COLO668 (cell line): ENCODE measurements around the gene PIGP.
"Not testable (repeated sequence)": the region's sequence is repeated elsewhere in the genome, so short reads cannot be mapped to it uniquely, and the experiment has no call there.

Source experiments
- DNase-seq: peaks from one replicate; lab custom pipeline; 2025; ENCODE audit not compliant: unreplicated experiment; lab: John Stamatoyannopoulos, UW

PIGP gene

DNA sequence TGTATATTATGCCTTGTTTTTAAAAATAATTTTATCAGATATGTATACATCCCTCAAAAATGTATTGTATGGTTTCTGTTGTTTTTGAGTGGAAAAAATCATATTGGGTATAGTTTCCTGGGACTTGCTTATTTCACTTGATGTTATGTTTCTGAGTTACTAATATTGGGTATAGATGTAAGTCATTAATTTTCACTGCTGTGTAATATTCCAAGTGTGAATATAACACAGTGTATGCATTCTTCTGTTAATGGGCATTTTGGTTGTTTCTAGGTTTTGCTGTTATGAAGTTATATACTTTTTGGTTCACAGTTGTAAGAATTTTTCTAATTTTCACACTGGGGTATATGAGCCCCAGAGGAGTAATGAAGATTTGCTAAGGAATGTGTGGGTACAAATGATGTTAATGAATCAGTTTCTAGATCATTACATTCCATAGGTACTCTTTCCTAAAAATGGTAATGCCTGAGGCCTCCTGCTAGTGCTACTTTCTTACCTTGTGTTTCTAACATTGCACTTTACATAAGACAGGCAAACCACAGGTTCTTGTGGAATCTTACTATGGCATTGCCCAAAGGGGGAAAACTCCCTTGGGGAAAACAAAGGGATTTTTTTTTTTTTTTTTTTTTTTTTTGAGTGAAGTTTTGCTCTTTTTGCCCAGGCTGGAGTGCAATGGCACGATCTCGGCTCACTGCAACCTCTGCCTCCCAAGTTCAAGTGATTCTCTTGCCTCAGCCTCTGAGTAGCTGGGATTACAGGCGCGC, 3.4 kb upstream of the PIGP start:
- DNase-seq, result no peak

DNA sequence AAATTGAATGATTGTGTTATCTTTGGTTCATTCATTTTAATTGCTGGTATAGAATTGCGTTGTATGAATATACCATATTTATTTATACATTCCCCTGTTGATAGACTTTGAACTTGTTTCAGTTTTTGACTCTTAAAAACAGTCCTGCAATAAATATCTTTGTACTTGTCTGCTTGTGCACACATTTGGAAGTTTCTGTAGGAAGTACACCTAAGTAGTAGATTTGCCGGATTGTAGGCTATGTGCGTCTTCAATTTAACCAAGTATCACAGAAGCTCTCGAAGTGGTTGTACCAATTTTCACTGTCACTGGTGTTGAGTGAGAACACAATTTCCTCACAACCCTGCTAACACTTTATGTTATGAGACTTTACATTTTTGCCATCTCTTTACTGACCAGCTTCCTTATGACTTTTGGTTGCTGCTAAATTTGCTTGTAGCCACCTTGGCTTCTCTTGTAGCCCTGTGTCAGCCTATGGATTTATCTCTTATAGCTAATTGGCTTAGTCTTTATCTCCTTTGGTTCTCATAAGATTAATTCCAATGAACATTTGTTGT, 2.4 kb upstream of the PIGP start:
- no peak for DNase-seq

DNA sequence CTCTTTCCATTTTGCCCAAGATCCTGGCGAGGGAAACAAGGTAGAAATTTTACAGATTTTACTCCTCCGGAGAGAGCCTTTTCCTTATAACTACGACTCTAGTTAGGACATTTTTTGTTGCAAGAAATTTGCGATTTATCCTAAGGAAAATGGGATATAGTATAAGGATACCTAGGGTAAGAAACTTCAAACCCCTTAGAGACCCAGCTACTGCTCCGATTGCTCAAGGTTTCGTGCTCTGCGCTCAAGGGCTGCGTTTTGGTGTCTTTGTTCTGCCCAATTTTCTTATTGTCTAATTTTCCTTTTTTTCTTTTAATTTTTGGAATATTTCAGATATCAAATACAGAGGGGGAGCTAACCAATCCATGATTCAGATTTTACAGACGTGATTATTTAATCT, 1.7 kb upstream of the PIGP start:
- no peak for DNase-seq

DNA sequence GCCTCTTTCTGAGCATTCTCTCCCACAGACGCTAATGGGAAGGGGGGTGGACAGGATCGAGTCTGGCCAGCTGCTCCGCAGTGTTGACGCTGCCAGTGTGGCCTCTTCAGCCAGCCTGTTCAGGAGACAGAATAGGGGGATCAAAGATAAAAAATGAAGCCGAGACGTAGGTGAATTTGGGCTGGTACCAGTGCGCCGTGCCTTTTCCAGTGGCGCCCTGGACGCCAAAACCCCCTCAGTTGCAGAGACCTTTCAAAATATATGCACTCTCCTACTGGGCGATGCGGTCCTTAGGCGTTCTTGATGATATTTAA, 1.3 kb upstream of the PIGP start:
- DNase-seq, result peak; percentile 64

DNA sequence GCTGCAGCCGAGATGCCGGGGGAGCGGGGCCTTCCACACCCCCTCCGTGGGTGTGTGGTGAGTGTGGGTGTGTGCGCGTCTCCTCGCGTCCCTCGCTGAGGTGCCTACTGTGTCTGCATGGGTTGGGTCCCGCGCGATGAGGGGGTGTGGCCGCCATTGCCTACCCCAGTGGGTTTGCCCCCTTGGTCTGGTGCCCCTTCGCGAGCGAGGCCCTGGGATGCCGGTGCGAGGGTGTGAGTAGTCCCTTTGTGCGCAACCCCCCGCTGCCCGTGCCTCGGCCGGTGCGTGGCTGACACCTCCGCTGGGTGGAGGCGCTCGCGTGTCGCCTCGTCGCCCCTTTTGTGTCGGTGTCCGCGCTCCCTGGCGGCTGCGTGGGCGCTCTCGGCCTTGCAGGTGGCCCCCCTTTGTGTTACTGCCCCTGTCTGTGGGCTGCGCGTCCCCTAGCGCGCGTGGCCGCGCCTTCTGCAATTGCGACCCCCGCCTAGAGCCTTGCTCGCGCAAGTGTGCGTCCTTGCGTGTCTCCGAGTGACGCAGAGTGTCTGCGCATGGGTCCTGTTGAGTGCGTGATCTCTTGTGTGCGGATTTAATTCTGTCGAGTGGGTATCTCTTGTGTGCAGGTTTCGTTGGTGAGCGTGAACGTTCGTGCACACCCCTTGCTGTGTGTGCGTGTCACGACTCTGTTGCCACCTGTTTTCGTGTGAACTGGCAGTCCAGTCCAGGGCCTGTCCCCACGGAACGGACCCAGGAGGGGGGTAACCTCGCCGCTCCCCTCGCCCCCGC, 736 bp upstream of the PIGP start:
- DNase-seq, result peak; percentile 78

DNA sequence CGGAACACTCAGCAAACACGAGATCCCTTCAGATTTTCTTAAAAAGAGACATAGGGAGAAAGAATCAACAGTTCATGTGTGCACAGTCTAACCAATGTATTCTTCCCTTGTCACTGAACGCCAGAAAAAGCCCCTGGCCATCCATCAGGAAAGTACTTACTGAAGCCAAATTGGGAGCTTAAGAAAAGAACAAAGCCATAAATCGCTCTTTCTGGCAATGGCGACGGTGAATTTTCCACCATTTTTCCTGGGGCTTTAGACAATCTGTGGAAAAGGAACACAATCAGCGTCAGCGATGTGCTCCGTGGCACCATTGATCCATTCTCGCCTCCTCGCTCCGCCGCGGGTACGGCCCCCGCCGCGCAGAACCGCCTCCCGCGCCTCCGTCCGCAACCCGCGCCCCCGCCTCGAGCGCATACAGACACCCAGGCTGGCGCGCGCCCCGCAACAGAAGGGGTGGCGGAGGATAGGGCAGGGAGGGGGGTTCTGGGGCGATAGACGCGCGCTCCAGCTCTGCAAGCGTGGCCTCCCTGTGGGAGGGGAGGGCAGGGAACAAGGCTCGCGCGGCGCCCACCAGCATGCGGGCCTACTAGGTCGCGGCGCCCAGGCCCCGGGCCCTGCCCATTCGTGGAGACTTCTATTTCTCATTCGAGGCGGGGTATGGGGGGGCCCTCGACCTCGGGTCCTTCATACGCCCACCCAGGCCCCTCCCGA, 440 bp downstream of the PIGP start:
- peak; percentile 89 for DNase-seq

DNA sequence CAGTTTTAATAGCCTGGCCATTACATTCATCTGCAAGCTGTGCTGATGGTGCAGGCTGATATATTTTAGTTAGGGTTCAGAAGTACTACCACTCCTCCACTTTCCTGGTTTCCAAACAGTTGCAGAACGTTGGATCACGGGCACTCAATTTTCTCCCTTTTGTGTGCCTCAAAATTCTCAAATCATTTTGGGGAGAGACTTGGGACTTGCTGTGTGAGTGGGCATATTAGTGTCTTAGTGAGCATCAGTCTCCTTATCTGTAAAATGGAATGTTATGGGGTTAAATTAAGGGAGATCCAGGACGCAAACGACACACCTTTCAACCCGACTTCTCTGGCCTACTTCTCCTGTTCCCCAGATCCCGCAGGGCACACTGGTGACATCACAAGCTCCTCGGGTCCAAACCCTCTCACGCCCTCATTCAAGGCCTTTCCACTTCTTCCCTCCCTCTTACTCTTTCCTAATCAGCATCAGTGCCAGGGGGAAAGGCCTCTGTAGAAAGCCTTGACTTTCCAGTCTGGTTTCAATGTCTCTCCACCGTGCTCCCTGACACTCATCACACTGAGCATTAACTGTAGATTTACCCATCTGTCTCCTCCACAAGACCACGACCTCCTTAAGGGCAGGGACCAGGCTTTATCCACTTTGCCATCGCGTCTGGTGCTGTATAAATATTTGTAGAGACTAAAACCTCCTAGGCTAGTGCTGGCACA, 1.2 kb downstream of the PIGP start:
- DNase-seq, result peak; percentile 58

DNA sequence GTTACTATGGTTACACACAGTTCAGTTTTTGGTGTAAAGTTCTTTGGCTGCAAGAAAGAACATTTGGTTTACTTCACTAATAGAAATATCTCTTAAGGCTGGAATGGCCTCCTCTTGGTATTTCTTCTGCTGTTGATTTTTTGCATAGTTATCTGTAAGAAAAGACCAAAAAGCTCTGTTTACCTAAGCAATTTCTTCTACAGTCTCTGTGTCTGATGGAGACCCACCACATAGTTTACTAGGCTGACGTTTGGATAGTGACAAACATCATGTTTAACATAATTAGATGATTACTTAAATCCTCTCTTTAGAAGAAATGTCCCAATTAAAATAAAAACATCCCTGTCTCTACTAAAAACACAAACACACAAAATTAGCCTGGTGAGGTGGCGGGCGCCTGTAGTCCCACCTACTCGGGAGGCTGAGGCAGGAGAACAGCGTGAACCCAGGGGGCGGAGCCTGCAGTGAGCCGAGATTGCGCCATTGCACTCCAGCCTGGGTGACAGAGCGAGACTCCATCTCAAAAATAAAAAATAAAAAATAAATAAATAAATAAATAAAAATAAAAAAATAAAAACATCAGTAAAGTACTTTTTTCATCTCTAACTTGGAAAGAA, 7.2 kb downstream of the PIGP start:
- no peak for DNase-seq

DNA sequence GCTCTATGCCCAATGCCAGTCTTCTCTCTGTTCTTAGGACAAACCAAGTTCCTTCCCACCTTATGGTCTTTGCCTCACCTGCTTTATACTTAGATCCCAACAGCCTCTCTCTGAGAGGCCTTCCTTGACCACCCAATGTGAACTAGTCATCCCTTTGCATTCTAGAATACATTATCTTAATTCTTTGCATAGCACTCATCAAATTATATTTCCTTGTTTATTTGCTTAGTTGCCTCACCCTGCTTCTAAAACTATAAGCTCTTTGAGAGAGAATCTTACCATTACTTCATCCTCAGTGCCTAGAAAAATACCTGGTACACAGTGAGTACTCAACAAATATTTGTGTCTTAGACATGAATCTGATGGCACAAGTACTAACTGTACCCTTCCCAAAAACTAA, 8.0 kb downstream of the PIGP start:
- no peak for DNase-seq

DNA sequence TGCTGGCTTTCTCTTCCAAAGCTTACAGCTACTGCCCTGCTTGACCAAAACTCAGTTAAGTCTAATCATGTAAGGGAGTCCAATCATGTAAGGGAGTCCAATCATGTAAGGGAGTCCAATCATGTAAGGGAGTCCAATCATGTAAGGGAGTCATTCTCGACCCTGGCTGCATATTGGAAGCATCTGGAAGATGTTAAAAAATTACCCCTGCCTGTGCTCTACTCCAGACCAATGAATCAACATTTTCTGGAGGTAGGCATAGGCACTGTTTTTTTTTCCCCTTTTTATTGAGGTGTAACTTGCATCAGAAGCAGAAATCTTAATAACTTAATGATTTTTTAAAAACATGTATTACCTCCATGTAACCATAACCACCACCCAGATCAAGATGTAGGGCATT, 9.4 kb downstream of the PIGP start:
- DNase-seq, result no peak

DNA sequence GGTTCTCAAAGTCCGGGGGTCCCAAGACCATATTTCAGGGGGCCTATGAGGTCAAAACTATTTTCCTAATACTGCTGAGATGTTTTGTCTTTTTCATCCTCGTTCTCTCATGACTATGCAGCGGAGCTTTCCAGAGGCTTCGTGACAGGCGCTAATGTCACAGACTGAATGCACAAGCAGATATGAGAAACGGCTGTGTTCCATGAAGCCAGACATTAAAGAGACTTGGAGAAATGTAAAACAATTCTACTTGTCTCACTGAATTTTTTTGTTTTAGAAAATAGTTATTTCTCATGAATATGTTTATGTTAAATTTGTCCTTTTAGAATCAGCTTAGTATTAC, 10.3 kb downstream of the PIGP start:
- DNase-seq, result no peak

DNA sequence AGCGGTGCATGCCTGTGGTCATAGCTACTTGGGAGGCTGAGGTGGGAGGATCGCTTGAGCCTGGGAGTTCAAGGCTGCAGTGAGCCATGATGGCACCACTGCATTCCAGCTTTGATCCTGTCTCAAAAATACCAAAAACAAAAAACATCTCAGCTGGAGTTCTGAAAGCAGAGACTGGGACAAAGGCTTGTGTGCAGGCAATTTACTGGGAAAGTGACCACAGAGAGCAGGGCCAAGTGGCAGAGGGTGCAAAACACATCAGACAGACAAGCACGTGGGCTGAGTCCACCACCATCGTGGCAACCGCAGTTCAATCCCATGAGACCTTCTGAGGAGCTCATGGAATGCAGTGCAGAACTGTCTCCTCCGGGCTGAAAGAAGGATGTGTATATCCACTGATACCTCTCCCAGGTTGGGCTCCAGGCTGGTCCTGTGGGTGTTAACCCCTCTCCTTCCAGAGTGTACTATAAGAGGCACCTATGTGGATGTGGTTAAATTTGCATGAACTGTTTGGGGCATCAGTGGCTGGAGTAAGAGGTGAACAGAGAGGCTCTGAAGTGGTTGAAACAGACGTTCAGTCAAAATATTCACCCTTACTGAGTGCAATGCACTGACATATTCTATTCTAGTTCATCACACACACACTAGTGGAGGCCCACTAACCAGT, 10.8 kb downstream of the PIGP start:
- no peak for DNase-seq

DNA sequence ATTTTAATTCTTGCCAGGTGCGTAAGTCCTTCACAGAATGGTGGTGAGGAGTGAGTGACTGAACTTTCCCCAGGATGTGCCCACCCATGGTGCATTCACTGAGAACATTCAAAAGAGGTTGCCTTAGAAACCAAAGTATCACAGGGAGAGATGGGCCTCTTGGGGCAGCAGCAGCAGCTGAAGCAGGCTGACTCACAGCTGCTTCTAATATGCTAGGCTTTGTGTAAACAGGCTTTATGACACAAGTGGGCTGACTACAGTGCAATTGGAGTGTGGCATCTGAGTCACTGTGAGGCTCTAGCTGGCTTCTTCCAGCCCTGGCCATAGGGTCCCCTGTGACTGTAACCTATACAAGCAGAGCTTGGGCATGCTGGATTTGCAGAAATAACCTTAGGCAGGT, 12.6 kb downstream of the PIGP start:
- DNase-seq, result peak; percentile 92

DNA sequence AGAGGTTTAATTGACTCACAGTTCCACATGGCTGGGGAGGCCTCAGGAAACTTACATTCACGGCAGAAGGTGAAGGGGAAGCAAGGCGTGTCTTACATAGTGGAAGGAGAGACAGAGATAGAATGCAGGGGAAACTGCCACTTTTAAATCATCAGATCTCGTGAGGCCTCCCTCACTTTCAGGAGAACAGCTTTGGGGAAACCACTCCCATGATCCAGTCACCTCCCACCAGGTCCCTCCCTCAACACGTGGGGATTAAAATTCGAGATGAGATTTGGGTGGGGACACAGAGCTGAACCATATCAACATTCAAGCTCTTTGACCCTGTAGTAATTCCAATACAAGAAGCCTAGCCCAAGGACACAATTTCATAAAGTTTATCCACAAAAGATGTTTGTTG, 13.7 kb downstream of the PIGP start:
- DNase-seq, result no peak

DNA sequence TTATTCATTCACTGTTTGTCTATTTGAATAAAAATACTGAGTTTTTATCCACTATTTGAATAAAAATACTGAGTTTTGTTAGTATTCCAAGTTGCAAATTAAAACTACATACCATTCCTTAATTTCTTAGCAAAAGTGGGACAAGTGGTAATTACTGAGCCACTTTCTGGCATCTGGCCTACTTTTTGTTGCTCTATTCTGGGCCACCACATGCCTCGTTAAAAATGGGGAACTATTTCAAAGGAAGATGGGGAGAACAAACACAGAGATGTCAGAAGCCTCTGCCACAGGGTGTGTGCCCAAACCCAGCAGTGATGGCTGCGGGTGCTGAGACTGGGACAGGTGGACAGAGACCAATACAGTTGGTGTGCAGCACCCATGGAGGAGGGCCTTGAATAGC, 14.6 kb downstream of the PIGP start:
- DNase-seq, result no peak

DNA sequence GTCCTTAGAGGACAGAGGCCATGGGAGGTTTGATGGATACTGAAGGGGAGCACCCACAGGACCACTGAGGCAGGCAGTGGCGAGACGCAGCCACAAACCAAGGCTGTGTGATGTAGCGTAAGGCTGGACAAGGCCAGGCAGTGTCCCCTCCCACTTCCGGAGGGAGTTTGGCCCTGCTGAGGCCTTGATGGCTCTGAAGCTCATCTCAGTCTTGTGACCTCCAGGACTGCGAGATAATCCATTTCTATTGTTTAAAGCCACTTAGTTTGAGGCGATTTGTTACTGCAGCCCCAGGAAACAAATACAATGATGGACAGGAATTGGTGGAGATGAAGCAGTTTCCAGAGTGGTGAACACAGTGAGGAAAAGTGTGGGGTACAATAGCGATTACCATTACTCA, 15.3 kb downstream of the PIGP start:
- DNase-seq, result no peak

DNA sequence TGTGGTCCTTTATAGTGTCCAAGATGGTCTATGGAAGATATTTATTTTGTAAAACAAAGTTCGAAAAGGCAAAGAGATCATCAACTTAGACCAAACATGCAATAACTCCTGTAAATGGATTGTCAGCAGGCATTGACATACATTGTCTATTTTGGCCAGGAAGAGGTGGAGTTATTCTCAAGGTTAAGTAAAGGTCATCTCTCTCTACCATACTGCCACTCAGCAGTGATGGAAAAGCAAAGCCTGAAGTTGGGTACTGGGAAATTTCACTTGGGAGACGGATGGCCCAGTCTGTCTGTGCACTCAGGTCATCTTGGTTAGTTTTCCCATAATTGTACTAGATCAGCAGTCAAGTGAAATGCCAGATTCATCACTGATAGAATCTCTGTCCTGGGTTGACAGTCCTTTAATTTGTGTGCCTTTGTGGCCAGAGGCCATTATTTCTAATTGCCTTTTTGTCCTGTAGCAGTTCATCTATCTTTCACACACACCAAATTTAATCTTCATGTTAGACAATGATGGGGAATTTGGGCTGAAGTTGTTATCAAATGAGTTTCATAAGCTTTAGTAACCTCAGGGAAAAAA, 17.5 kb downstream of the PIGP start:
- no peak for DNase-seq

DNA sequence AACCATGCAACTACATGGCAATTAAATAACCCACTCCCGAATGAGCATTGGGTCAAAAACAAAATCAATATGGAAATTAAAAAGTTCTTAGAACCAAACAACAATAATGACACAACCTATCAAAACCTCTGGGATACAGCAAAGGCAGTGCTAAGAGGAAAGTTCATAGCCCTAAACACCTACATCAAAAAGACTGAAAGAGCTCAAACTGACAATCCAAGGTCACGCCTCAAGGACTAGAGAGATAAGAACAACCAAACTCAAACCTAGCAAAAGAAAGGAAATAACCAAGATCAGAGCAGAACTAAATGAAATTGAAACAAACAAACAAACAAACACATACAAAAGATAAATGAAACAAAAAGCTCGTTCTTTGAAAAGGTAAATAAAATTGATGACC, 23.1 kb downstream of the PIGP start:
- DNase-seq, result not testable (repeated sequence)

DNA sequence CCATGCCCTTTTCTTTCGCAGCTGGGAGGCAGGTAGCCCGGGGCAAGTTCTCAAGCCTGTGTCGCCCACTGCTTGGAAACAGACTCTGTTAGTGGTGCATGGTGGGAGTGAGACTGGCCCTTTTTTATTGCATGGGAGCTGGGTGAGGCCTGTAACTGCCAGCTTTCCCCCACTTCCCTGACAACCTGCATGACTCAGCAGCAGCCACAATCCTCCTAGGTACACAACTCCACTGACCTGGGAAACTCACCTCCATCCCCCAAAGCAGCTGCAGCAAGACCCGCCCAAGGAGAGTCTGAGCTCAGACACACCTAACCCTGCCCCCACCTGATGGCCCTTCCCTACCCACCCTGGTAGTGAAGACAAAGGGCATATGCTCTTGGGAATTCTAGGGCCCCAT, 25.8 kb downstream of the PIGP start:
- peak; percentile 81 for DNase-seq

DNA sequence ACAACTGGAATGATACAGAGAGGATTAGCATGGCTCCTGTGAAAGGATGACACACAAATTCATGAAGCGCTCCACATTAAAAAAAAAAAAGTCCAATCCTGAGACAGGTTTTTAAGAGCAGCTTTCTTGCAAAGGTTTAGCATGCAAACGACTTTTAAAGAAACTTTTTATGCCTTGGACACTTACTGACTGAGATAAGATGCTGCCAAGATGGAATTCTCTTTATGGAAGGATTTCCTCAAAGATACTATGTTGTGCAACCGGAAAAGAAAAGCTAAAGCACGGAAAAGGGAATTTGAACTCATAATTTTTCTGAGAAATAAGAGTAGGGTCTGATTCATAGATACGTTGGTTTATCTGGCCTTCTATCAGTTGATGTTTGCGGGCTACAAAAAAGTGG, 27.3 kb downstream of the PIGP start:
- no peak for DNase-seq
